ENCODE measurements around the gene FARP1.

Gene FARP1

DNA sequence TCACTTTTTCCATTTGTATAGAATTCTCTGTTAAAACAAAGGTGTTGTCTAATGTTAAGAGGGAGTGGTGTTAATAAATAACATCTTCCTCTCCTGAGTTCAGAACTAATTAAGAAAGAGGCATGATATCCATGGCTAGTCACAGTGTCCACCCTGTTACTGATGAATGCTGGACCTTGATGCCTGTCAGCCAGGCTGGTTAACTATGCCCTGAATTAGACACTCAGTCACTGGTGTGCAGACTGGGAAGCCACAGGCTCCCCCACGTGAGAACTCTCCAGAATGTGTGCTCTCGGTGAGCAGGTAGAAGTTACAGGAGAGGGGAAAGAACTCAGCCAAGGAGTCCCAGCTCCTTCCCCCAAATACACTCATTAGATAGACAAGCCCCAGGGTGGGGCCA is 90.2 kb downstream of the FARP1 start:
- DNase-seq = no peak

- no peak for DNase-seq
These were observed 91.5 kb downstream of the FARP1 start for GRCh38 chr13:98234348-98234747.

DNA sequence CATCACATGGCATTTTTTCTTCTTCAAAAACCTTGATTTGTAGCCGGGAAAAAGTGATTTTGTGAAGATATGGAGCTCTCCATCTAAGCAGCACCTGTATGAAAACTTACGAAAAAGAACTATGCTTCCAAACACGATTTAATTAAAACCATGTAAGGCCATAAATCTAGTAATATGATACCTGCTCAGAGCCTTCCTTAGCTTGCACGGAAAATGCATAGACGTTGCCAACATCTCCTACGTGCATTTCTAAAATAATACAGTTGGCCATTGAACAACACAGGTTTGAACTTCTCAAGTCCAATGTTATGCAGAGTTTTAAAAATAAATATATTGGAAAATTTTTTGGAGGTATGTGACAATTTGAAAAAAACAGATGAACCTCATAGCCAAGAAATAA is 93.3 kb downstream of the FARP1 start:
- DNase-seq = no peak

DNA sequence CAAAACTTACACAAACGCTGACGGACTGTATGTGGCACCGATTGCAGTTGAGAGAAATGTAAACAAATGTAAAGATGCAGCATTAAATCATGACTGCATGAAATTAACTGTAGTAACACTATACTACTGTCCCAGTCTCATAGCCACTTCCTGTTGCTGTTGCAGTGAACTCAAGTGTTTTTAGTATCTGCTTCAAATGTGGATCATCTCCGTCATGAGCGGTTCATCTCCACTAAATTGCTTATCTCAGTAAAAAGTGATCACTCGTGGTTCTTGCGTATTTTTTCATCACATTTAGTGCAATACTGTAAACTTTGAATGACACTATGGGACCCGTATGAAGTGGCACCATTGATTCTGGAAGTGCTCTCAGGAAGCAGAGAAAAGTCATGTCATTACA is 94.4 kb downstream of the FARP1 start:
- no peak for DNase-seq

DNA sequence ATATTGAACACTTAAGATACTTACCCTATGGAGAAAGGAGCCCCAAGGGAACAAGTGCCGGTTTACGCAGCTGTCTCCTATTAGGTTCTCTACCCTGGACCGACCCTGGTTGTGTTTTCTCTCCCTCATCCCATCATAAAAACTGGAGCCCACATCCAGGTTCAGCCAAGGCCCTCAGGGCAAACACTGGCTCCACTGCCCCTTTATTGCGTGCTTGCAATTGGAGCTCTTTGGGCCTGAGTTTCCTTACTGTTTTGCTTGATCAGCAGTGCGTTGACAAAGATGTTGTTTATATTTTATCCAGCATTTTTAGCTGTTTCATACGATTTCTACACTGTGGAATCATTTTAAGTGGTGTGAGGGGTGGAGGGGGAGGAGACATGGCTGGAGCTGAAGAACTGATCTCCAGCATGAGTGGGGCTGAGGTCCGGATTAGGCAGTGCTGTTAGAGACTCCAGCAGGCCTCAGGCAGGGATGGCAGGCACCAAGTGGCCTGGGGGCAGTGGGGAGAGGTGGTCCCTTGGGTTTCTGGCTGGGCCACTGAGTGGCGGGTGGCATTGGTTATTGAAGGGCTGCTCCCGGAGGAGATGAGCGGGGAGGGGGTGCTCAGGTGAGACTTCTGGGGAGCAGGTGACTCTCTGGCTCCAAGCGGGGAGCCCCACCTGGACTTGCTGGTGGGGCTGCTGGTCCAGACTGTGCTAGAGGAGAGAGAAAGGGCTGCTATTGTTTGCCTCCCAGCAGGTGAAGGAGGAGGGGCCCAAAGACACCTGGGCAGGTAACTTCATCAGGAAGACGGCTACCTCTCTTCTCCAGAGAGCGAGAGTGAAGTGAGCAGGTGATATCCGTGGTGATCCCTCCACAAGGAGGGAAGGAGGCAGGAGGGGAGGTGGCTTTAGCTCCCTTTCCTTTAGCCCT is 96.5 kb downstream of the FARP1 start:
- peak; percentile 49 for DNase-seq

DNA sequence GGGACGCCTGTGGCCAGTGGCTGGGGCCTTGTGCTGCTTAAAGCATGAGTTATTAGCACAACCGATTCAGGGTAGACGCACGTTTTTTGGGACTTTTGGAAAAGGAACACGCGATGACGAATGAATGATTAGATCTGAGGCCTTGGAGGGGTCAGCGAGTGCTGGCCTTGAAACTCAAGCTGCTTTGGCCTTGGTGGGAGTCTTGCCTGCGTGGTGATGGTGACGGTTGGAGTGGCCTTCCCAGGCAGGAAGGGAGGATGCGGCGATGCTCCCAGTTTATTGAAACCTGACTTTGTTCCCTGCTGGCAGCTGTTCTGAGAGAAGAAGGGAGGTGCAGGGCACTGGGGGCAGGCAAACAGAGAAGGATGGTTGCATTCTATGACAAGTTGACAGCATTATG is 97.2 kb downstream of the FARP1 start:
- DNase-seq = no peak

GRCh38 chr13:98240974-98241373 is 98.1 kb downstream of the FARP1 start:
- DNase-seq = no peak

GRCh38 chr13:98241976-98242375 is 99.1 kb downstream of the FARP1 start:
- no peak for DNase-seq

- DNase-seq = no peak
These were observed 99.5 kb downstream of the FARP1 start for GRCh38 chr13:98242403-98242802.

GRCh38 chr13:98243929-98244272 is 101.0 kb downstream of the FARP1 start:
- DNase-seq = no peak

GRCh38 chr13:98246538-98247172 is 103.8 kb downstream of the FARP1 start:
- DNase-seq = no peak

- DNase-seq = no peak
These were observed 108.8 kb downstream of the FARP1 start for GRCh38 chr13:98251708-98252107.

DNA sequence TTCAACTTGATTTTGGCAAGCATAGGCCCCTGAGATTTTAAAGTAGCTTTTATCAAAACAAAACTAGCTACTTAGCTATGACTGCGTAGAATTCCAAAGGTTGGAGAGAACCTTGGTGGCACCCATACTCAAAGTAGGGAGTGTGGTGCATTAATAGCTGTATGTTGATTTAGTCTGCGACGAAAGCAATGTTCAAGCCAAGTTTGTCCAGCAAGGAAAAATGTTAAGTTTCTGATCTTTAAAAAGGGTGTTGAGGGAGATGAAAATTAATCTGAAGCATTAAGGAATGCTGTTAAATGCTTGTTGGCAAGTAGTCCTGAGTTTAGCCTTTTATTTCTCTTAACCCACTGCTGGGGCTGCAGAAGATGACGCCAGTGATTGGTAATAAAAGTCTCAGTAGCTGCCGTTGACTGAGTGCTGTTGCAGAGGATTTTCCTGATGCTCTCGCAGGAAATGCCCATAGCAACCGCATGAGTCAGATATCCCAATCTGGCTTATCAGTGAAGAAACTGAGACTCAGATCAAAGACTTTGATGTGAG is 110.1 kb downstream of the FARP1 start:
- no peak for DNase-seq

- no peak for DNase-seq
These were observed 110.6 kb downstream of the FARP1 start for GRCh38 chr13:98253526-98253925.

- DNase-seq = no peak
These were observed 111.6 kb downstream of the FARP1 start for GRCh38 chr13:98254513-98254912.

GRCh38 chr13:98258226-98258625 is 115.3 kb downstream of the FARP1 start:
- no peak for DNase-seq

- no peak for DNase-seq
These were observed 117.7 kb downstream of the FARP1 start for GRCh38 chr13:98260357-98261164.

- no peak for DNase-seq
These were observed 118.3 kb downstream of the FARP1 start for GRCh38 chr13:98261165-98261702.

- DNase-seq = no peak
These were observed 119.4 kb downstream of the FARP1 start for GRCh38 chr13:98262292-98262691.

DNA sequence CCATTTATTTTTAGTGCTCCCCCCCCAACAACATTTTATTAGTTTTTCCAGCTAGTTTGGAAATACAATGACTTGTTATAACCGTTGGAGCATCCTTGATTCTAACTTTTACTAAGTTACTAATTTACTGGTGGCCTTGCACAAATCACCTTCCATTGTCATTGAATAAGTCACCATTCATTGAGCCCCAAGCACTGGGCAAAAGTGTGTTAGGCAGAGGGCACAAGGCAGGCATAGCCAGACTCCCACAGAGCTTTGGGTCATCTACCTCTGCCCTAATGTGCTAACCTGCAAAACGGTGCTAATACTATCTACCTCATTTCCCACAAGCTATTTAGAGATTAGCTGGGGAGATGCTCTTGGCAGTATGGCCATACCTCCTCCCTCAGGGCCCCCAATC is 120.9 kb downstream of the FARP1 start:
- DNase-seq = no peak

GRCh38 chr13:98264877-98265276 is 122.0 kb downstream of the FARP1 start:
- DNase-seq = no peak

DNA sequence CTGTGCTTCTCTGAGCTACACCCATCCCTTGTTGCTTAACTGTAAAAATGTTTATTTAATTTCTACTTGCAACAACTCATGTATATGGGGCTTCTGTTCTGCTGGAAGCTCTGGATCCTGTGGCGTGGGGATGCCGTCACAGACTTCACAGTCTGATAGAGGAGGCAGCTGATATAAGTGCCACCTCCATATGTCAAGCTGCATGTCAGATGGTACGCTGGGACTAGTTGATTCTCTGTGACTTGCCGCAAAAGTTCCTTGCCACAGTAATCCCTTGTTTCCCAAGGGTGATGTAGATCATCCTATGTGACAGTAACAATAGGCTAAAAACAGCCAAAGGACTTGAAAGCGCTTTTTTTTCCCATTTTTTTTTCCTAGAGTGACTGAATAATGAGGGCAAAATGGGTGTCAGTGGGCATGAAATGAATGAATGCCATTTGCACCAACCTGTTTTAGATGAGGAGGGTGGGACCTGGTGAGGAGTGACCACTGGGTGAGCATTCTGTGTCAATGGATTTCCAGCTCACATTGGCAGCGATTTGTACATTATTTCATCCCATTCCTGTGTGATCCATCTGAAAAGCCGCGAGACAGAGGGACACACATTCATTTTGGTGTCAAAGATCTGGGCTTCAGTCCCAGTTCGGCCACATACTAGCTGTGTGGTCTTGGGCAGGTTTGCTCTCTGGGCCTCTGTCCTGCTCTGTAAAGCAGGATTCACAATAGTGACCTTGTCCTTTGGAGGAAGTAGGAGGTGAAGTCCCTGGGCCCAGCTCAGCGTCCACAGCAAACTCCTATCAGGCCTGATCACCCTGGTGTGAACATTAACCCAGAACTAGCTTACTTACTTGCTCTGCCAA is 123.0 kb downstream of the FARP1 start:
- no peak for DNase-seq
